ENCODE data around the gene GTPBP10.

The GTPBP10 gene

DNA sequence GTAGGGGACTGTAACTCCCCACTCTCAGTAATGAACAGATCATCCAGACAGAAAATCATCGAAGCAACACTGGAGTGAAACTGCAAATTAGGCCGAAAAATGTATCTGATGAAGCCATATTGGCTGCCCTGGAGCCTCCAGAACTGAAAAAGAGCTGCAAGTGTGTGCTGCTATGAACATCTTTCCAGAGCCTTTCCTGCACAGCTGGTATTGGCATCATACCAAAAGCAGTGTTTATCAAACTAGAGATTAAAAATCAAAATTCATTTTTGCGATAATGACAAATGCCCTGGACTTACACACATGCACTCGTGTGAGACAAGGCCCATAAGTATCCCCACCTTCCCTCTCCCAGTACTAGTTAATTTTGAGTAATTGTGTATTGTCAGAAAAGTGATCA lies 49.9 kb downstream of the GTPBP10 start:
- H3K4me3 ChIP-seq (ENCODE audit: low read depth, low read length), result no peak overlapping the region
- no peak for DNase-seq (ENCODE audit: low read depth)
- TF ChIP-seq, protein P1, sequence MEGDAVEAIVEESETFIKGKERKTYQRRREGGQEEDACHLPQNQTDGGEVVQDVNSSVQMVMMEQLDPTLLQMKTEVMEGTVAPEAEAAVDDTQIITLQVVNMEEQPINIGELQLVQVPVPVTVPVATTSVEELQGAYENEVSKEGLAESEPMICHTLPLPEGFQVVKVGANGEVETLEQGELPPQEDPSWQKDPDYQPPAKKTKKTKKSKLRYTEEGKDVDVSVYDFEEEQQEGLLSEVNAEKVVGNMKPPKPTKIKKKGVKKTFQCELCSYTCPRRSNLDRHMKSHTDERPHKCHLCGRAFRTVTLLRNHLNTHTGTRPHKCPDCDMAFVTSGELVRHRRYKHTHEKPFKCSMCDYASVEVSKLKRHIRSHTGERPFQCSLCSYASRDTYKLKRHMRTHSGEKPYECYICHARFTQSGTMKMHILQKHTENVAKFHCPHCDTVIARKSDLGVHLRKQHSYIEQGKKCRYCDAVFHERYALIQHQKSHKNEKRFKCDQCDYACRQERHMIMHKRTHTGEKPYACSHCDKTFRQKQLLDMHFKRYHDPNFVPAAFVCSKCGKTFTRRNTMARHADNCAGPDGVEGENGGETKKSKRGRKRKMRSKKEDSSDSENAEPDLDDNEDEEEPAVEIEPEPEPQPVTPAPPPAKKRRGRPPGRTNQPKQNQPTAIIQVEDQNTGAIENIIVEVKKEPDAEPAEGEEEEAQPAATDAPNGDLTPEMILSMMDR (IDR thresholded peaks at IDR 0.05; ENCODE audit: low read depth, low read length, missing control alignments), result no peak

DNA sequence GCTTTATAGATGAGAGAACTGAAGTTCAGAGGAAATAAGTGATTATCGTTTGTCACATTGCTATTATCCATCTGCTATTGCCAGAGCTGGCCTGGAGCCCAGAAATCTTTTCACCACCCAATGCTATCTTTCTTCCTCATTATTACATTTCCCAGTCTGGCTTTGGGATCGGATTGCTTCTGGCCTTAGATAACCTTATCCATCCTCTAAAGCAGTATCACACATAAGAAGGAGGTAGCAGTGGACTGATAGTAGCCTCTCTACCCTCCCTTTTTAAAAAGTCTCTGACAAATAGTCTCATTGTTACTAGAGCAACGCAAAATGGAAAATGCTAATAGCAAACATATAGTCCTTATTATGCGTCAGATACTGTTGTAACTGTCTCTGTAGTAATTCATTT lies 55.5 kb downstream of the GTPBP10 start:
- no peak for DNase-seq (ENCODE audit: low read depth)
- H3K4me3 ChIP-seq (ENCODE audit: low read depth, low read length), result no peak overlapping the region
- TF ChIP-seq, protein P1 (IDR thresholded peaks at IDR 0.05; ENCODE audit: low read depth, low read length, missing control alignments), result no peak

DNA sequence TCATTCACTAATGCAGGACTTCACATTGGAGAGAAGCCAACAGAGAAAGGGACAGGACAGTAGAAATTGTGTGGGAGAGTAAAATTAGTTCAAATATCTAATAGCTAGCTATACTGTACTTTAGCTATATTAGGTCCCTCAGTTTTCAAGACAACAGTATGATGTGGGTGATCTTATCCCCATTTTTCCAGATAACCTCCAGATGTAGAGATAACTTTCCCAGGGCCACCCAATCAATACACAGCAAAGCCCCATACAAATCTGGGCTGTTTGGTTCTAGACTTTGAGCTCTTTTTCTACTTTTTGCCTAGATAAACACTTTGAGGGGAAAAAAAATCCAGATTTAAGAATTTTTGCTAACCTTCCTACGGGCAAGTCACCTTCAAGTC lies 56.3 kb downstream of the GTPBP10 start:
- TF ChIP-seq, protein P1 (IDR thresholded peaks at IDR 0.05; ENCODE audit: low read depth, low read length, missing control alignments), result no peak
- H3K4me3 ChIP-seq (ENCODE audit: low read depth, low read length), result peak overlapping the region; percentile 80
- DNase-seq (ENCODE audit: low read depth), result no peak

DNA sequence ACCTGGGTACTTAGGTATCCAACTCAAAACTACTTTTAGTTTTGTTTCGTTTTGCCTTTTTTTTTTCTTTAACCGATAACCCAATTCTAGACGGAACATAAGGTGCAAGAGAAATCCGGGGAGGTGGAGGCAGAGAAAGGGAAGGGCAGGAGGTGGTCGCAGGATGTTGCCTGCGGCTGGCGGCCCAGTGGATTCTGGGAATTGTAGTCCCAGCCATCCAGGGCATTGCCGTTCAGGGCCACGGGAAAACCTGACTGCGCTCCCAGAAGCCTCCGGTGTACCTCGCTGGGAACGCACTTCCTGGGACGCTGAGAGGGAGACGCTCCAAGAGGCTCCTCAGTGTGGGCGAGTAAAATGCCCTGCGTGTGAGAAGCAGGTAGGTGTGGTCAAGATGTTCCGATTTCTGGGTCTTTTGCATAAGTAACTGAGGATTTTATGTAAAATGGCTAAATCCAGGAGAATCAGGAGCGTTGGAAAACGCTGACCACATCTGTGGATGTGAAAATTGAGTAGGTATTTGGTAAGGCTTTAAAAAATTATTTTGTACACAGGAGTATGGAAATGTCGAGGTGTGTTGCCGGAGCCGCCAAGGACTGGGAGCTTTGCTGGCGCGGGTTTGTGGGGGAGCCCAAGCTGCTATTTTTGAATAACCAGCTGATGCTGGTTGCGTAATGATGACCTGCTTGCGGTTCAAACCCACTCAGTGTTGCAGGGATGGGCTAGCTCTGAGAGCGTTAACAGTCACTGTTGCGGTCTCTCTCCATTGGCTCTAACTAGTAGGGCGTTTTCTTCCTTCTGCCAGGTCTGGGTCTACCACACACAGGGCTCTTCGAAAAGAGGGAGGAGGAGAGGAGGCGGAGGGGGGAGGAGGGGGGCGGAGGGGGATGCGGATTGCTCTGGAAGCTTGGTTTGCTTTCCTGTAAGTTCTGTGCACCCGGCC lies 56.9 kb downstream of the GTPBP10 start, which contains the start of gene CLDN12:
CLDN12 (plus strand) TSS at position 288 of the 940 bp plus-strand sequence. CDS start 9,216 bp downstream, outside the sequence.
- peak; percentile 74 for DNase-seq (ENCODE audit: low read depth)

DNA sequence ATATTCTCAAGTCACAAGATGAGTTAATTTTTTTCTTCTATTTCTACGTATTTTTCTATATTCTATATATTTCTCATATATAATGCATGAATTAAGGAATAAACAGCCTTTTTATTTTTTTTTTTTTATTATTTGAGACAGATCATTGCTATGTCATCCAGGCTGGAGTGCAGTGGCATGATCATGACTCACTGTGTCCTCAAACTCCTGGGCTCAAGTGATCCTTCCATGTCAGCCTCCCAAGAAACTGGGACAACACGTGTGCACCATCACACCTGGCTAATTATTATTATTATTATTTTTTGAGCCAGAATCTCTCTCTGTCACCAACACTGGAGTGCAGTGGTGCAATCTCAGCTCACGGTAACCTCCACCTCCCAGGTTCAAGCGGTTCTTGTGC lies 58.3 kb downstream of the GTPBP10 start:
- no peak for DNase-seq (ENCODE audit: low read depth)
- TF ChIP-seq, protein P1 (IDR thresholded peaks at IDR 0.05; ENCODE audit: low read depth, low read length, missing control alignments), result no peak
- H3K4me3 ChIP-seq (ENCODE audit: low read depth, low read length), result no peak overlapping the region

More for the DNA sequence above, 56.9 kb downstream of the GTPBP10 start, which contains the start of gene CLDN12:
- TF ChIP-seq, protein P1 (IDR thresholded peaks at IDR 0.05; ENCODE audit: low read depth, low read length, missing control alignments), result no peak
- H3K4me3 ChIP-seq (ENCODE audit: low read depth, low read length), result peak within 1 kb of the TSS; percentile 80

DNA sequence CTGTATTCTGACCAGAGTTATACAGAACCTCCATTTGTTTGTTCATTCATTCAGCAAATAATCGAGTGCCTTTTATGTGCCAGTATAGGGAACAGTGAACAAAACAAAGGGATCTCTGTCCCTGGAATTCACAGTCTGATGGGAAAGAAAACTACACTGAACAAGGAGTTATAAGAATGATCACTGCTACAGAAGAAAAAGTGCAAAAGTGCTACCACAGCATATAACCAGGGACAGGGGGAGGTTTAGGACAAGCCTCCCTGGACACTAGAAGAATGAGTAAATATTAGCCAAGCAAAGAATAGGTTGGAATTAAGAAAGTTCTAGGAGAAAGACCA lies 60.9 kb downstream of the GTPBP10 start:
- no peak for DNase-seq (ENCODE audit: low read depth)

More for the DNA sequence above, 60.9 kb downstream of the GTPBP10 start:
- H3K4me3 ChIP-seq (ENCODE audit: low read depth, low read length), result no peak overlapping the region
- TF ChIP-seq, protein P1 (IDR thresholded peaks at IDR 0.05; ENCODE audit: low read depth, low read length, missing control alignments), result no peak

Data from GM12864 (cell line).